ENCODE data around the gene ADAMTS3.

- TF ChIP-seq CTCF (IDR thresholded peaks at IDR 0.05) (no peak), POLR2A (IDR thresholded peaks at IDR 0.05) (no peak)
Measured at GRCh38 chr4:72591547-72592454, 22.8 kb upstream of the ADAMTS3 start.
